ENCODE data around the gene ABAT. TPM values are rescaled to one million over a fixed set of nuclear protein-coding genes. Genes with fewer than 3 reads are reported as not detected.

The ABAT gene
- total and polyA plus RNA-seq, 10 of the 15 experiments (the other 5 are each of a cell fraction or from before 2014, with no cell fraction given) = 1.0 to 10.6 (median 1.9) TPM

- Histone ChIP-seq H3K4me3 (no peak overlapping the region), H4K20me1 (ENCODE audit: control insufficient read depth, insufficient read depth) (no peaks in the 10 kb centered on the region), H2AFZ (ENCODE audit: control insufficient read depth, low read depth, low read length) (no peak overlapping the region), H3K27ac (ENCODE audit: control insufficient read depth, insufficient read depth) (no peak overlapping the region), H3K4me2 (ENCODE audit: control insufficient read depth, insufficient read depth) (no peak overlapping the region), H3K79me2 (ENCODE audit: control insufficient read depth, insufficient read depth, low read length) (no peaks in the 10 kb centered on the region), H3K9me3 (replicated peaks; ENCODE audit: control insufficient read depth, insufficient read depth, low read length) (no peaks in the 10 kb centered on the region), H3K27me3 (replicated peaks in 1 of 2; ENCODE audit: control insufficient read depth in 2 of 2, insufficient read depth in 2 of 2, low read length in 1 of 2) (no peaks in the 10 kb centered on the region), H3K36me3 (ENCODE audit: control insufficient read depth in 2 of 2, insufficient read depth in 2 of 2, low read length in 1 of 2) (no peaks in the 10 kb centered on the region), H3K4me1 (ENCODE audit: control insufficient read depth, insufficient read depth, low read length) (no peaks in the 10 kb centered on the region), H3K9ac (ENCODE audit: control insufficient read depth, insufficient read depth, low read length) (no peak overlapping the region)
- ATAC-seq (no peak), DNase-seq (ENCODE audit: low read depth, low spot score) (no peak), FAIRE-seq (no peak)
- no TSS peak for BruUV-seq (replicated peaks)
- 64% methylated on average over 9 of the region's 9 CpGs for WGBS (ENCODE audit: insufficient coverage, insufficient replicate concordance, low lambda C conversion rate, missing lambda C conversion rate)
- ChIA-PET POLR2A (no interaction called here), SMC1A (ENCODE audit: uncharacterized antibody, unreplicated experiment) (interaction anchor here (1.1 kb wide), 1 partner anchor 8 kb away, joined by 3 read pairs; no protein-coding TSS in a partner anchor), CTCF (interaction anchor here (1.0 kb wide), 1 partner anchor 16 kb away, joined by 3 read pairs; no protein-coding TSS in a partner anchor), RAD21 (ENCODE audit: unreplicated experiment) (no interaction called here)
- in situ Hi-C loops (cut with MboI) (loop anchor here (25.0 kb wide), 1 partner anchor 340 kb away; no protein-coding TSS in a partner anchor), intact Hi-C loops (cut with micrococcal nuclease; ENCODE audit: unreplicated experiment) (no loop called here)
- TF ChIP-seq POLR2A (IDR thresholded peaks at IDR 0.05; ENCODE audit: low read depth, low read length) (no peak), ETV6 (conservative IDR thresholded peaks at IDR 0.05 in 1 of 2, IDR thresholded peaks at IDR 0.05 in 1 of 2; ENCODE audit: borderline replicate concordance in 1 of 2, low read depth in 1 of 2) (no peak), HDAC2 (IDR thresholded peaks at IDR 0.05) (no peak), ZBTB40 (IDR thresholded peaks at IDR 0.05; ENCODE audit: borderline replicate concordance) (no peak), EP300 (IDR thresholded peaks at IDR 0.05; ENCODE audit: borderline replicate concordance in 1 of 2, control insufficient read depth in 1 of 2, low read depth in 2 of 2, low read length in 2 of 2) (no peak), SUZ12 (IDR thresholded peaks at IDR 0.05; ENCODE audit: unreplicated experiment) (no peak), ZNF622 (IDR thresholded peaks at IDR 0.05) (no peak), RCOR1 (conservative IDR thresholded peaks at IDR 0.05; ENCODE audit: low read depth, low read length) (no peak), KLF5 (IDR thresholded peaks at IDR 0.05; ENCODE audit: partially characterized antibody) (no peak), HDGF (IDR thresholded peaks at IDR 0.05) (no peak), HDAC6 (IDR thresholded peaks at IDR 0.05; ENCODE audit: unreplicated experiment) (no peak)
- TF ChIP-seq, protein P1, sequence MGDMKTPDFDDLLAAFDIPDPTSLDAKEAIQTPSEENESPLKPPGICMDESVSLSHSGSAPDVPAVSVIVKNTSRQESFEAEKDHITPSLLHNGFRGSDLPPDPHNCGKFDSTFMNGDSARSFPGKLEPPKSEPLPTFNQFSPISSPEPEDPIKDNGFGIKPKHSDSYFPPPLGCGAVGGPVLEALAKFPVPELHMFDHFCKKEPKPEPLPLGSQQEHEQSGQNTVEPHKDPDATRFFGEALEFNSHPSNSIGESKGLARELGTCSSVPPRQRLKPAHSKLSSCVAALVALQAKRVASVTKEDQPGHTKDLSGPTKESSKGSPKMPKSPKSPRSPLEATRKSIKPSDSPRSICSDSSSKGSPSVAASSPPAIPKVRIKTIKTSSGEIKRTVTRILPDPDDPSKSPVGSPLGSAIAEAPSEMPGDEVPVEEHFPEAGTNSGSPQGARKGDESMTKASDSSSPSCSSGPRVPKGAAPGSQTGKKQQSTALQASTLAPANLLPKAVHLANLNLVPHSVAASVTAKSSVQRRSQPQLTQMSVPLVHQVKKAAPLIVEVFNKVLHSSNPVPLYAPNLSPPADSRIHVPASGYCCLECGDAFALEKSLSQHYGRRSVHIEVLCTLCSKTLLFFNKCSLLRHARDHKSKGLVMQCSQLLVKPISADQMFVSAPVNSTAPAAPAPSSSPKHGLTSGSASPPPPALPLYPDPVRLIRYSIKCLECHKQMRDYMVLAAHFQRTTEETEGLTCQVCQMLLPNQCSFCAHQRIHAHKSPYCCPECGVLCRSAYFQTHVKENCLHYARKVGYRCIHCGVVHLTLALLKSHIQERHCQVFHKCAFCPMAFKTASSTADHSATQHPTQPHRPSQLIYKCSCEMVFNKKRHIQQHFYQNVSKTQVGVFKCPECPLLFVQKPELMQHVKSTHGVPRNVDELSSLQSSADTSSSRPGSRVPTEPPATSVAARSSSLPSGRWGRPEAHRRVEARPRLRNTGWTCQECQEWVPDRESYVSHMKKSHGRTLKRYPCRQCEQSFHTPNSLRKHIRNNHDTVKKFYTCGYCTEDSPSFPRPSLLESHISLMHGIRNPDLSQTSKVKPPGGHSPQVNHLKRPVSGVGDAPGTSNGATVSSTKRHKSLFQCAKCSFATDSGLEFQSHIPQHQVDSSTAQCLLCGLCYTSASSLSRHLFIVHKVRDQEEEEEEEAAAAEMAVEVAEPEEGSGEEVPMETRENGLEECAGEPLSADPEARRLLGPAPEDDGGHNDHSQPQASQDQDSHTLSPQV (IDR thresholded peaks at IDR 0.05) = no peak
Observed at GRCh38 chr16:8727131-8727806, 52.9 kb downstream of the ABAT start.

Data from GM12878 (cell line).